GM18499 (cell line): ENCODE measurements around the gene ODF4.

Experiments
- ATAC-seq: cut with Tn5 transposase; IDR thresholded peaks from one replicate; pipeline ENCODE4 v1.9.1; 2021; ENCODE audit warnings: moderate number of reproducible peaks; ENCODE audit not compliant: insufficient read depth, unreplicated experiment

The ODF4 gene

GRCh38 chr17:8339540-8339939, at the start of gene ODF4:
TSS of gene ODF4 (plus strand) at chr17:8339840. CDS start at chr17:8340052, 212 bp downstream.
- ATAC-seq: no peak

GRCh38 chr17:8290043-8290442, 49.6 kb upstream of the ODF4 start:
- ATAC-seq: no peak

GRCh38 chr17:8292639-8293395, 46.8 kb upstream of the ODF4 start:
- ATAC-seq: no peak

GRCh38 chr17:8294361-8294760, 45.3 kb upstream of the ODF4 start:
- no peak for ATAC-seq

- ATAC-seq: no peak
Observed at GRCh38 chr17:8294814-8295316, 44.8 kb upstream of the ODF4 start.

- no peak for ATAC-seq
Observed at GRCh38 chr17:8300226-8300625, 39.4 kb upstream of the ODF4 start.

- no peak for ATAC-seq
Observed at GRCh38 chr17:8300627-8301242, 38.9 kb upstream of the ODF4 start.

- no peak for ATAC-seq
Observed at GRCh38 chr17:8310601-8311123, 29.0 kb upstream of the ODF4 start.

- ATAC-seq: no peak
Observed at GRCh38 chr17:8311131-8311790, 28.4 kb upstream of the ODF4 start.

- ATAC-seq: no peak
Observed at GRCh38 chr17:8312251-8312650, 27.4 kb upstream of the ODF4 start.

- ATAC-seq: no peak
Observed at GRCh38 chr17:8312726-8313600, 26.7 kb upstream of the ODF4 start.

- ATAC-seq: no peak
Observed at GRCh38 chr17:8314797-8315763, 24.6 kb upstream of the ODF4 start.

- ATAC-seq: no peak
Observed at GRCh38 chr17:8315764-8316217, 23.8 kb upstream of the ODF4 start.

- no peak for ATAC-seq
Observed at GRCh38 chr17:8318010-8318935, 21.4 kb upstream of the ODF4 start.

- no peak for ATAC-seq
Observed at GRCh38 chr17:8320262-8320661, 19.4 kb upstream of the ODF4 start.

GRCh38 chr17:8320990-8321389, 18.6 kb upstream of the ODF4 start:
- no peak for ATAC-seq

GRCh38 chr17:8322061-8322460, 17.6 kb upstream of the ODF4 start:
- no peak for ATAC-seq

GRCh38 chr17:8324132-8324531, 15.5 kb upstream of the ODF4 start:
- no peak for ATAC-seq
